Ramos (cell line): ENCODE measurements around the gene BAIAP3.

ENCODE experiments used
- in situ Hi-C: fragments of 300-500 bp; cut with MboI; formaldehyde crosslinking; loops from one replicate; pipeline ENCODE4 v1.14.3; 2022; ENCODE audit warnings: low sequenced_read_pairs; ENCODE audit not compliant: unreplicated experiment

The BAIAP3 gene

GRCh38 chr16:1330931-1331711, 2.3 kb upstream of the BAIAP3 start:
- in situ Hi-C loops, result no loop called here

GRCh38 chr16:1331712-1332617, 1.5 kb upstream of the BAIAP3 start:
- in situ Hi-C loops, result no loop called here

GRCh38 chr16:1332618-1333148, 762 bp upstream of the BAIAP3 start:
- in situ Hi-C loops, result no loop called here

- in situ Hi-C loops, result no loop called here
Measured at GRCh38 chr16:1333854-1334700, 632 bp downstream of the BAIAP3 start.

GRCh38 chr16:1334739-1335138, 1.3 kb downstream of the BAIAP3 start:
- in situ Hi-C loops, result no loop called here

GRCh38 chr16:1335211-1335971, 1.9 kb downstream of the BAIAP3 start:
- in situ Hi-C loops, result no loop called here

GRCh38 chr16:1335996-1336395, 2.6 kb downstream of the BAIAP3 start:
- in situ Hi-C loops, result no loop called here

- in situ Hi-C loops, result no loop called here
Measured at GRCh38 chr16:1336619-1337018, 3.2 kb downstream of the BAIAP3 start.

- in situ Hi-C loops, result no loop called here
Measured at GRCh38 chr16:1337486-1337885, 4.0 kb downstream of the BAIAP3 start.

GRCh38 chr16:1338119-1338730, 4.8 kb downstream of the BAIAP3 start:
- in situ Hi-C loops, result no loop called here

- in situ Hi-C loops, result no loop called here
Measured at GRCh38 chr16:1338855-1339675, 5.6 kb downstream of the BAIAP3 start.

- in situ Hi-C loops, result no loop called here
Measured at GRCh38 chr16:1340730-1341494, 7.5 kb downstream of the BAIAP3 start.

GRCh38 chr16:1341495-1342420, 8.3 kb downstream of the BAIAP3 start:
- in situ Hi-C loops, result no loop called here

GRCh38 chr16:1342526-1343427, 9.3 kb downstream of the BAIAP3 start:
- in situ Hi-C loops, result no loop called here

GRCh38 chr16:1343428-1344242, 10.2 kb downstream of the BAIAP3 start:
- in situ Hi-C loops, result no loop called here
